HG02938 (cell line): ENCODE data around the gene LRP8.
"Not testable (repeated sequence)": the region's sequence is repeated elsewhere in the genome, so short reads cannot be mapped to it uniquely, and the experiment has no call there.

Experiments
- ATAC-seq: cut with Tn5 transposase; IDR thresholded peaks from one replicate; pipeline ENCODE4 v1.9.1; 2021; ENCODE audit warnings: mild to moderate bottlenecking, moderate library complexity; ENCODE audit not compliant: unreplicated experiment

Gene LRP8

GRCh38 chr1:53220962-53221286 is 106.9 kb downstream of the LRP8 start:
- ATAC-seq: no peak

DNA sequence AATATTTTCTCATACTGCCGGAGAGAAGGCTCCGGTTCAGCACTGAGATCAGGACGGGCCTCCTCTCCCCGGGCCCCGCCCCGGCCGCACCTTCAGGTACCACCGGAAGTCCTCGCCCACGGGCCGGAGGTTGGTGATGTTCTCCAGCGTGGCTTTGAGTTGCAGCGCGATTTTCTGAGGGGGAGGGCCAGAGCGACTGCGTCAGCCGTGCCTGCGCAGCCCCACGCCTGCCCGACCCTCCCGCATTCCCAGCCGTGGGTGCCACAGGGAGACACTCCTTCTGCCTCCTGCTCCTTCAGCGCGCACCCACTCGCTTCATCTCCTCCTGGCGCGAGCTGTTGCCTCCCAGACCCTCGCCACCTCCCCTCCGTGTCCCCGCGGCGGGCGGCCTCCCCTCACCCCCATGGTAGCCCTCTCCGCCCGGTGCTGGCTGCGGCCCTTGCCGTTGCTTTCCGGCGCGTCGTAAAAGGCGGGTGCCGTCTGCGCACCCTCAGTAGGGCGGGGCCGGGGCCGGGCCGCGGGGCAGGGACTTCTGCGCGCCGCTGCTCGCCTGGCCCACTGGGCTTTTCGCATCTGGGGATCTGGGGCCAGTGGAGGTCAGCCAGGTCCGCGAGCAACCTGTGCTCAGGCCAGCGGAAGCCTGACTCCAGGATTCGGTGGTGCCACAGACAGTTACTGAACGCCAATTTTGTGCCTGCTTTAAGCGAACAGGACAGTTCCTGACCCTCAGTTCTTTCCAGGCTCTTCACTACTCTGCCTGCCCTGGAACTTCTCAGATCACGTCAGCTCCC is 107.5 kb downstream of the LRP8 start, which contains the start of gene CZIB:
Gene CZIB, minus strand, starts transcription at position 464 of the 791 bp plus-strand sequence. Its CDS starts 59 bp downstream, at position 405.
- peak; percentile 97 for ATAC-seq

DNA sequence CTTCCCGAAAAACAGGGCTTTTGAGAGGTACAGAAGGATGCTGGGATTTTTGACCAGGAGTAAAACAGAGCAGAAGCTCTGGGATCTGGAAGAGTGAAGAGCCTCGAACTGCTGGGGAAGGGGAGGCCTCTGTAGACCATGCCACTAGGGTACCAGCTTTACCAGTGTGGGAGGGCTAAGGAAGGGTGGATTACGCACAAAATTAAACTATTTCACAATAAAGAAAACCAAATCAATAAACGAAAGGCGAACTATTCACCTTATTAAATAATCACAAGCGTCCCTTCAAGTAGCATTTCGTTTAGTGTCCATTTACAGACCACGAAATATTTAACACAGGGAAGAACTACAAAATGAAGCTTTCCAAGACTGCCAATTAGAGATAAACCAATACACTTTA is 108.2 kb downstream of the LRP8 start:
- ATAC-seq: no peak

DNA sequence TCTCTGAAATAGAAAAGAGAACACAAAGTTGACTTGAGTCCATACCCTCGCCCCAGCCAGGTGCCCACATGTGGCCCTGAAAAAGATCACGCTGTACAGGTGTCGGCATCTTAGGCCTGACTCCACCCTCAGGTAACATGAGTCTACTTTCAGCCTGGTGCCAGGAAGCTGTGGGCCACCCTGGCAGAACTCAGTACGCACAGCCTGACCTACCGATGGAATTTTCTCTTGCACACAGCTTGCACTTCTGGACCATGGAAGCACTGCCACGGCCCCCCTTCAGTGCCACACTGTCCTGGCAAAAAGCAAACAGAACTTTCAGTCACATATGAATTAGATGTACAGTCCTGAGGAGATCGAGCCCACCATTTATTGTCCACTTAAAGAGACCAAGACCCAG is 109.7 kb downstream of the LRP8 start:
- ATAC-seq: no peak

DNA sequence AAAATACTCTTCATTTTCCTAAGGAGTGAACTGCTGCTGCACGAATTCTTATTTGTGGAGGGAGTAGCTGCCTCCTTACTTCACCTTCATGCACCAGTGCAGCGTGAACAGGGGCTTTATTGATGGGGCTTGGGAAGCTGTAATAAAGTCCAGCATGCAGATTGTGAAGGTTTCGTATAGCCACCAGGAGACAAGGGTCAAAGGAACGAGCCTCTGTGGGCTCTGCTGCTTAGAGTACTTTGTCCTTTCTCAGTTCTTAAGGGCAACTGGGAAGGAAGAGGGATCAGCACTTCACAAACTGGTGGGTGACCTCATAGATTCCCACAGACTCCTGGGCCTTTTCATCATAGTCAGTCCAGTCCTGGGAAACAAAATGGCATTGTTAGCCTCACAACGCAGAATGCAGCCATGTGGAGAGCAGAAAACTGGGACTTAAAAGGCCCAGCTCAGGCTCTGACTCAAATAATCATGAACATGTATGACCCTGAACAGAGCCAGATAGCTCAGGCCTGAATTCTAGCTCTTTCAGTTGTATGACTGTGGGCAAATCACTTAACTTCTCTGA is 113.4 kb downstream of the LRP8 start:
- ATAC-seq: no peak

DNA sequence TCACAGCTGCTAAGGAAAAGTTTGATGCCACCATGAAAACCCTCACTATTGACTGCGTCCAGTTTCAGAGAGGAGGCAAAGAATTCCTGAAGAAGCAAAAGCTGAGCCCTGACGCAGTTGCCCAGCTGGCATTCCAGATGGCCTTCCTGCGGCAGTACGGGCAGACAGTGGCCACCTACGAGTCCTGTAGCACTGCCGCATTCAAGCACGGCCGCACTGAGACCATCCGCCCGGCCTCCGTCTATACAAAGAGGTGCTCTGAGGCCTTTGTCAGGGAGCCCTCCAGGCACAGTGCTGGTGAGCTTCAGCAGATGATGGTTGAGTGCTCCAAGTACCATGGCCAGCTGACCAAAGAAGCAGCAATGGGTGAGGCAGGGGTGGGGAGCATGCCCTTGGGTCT is 116.9 kb downstream of the LRP8 start:
- ATAC-seq: no peak

DNA sequence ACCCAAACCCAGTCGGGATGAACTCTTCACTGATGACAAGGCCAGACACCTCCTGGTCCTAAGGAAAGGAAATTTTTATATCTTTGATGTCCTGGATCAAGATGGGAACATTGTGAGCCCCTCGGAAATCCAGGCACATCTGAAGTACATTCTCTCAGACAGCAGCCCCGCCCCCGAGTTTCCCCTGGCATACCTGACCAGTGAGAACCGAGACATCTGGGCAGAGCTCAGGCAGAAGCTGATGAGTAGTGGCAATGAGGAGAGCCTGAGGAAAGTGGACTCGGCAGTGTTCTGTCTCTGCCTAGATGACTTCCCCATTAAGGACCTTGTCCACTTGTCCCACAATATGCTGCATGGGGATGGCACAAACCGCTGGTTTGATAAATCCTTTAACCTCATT is 117.5 kb downstream of the LRP8 start:
- ATAC-seq: no peak

DNA sequence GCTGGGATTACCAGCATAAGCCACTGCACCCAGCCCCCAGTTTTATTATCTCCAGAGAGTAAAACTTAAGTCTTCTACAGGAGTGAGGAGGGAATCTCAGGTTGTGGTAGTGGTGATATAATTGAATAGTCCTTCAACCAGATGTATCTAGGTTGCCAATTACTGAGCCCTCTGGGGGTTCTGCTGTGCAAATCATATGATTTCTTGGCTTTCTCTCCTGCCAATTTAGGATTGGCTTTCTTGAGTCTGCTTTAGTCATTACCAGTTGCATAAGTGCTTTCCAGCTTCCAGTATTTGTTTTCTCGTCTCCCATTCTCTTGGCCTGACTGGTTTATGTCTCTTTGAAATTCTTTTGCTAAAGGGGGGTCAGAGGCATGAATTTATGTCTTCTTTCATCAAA is 120.1 kb downstream of the LRP8 start:
- no peak for ATAC-seq

DNA sequence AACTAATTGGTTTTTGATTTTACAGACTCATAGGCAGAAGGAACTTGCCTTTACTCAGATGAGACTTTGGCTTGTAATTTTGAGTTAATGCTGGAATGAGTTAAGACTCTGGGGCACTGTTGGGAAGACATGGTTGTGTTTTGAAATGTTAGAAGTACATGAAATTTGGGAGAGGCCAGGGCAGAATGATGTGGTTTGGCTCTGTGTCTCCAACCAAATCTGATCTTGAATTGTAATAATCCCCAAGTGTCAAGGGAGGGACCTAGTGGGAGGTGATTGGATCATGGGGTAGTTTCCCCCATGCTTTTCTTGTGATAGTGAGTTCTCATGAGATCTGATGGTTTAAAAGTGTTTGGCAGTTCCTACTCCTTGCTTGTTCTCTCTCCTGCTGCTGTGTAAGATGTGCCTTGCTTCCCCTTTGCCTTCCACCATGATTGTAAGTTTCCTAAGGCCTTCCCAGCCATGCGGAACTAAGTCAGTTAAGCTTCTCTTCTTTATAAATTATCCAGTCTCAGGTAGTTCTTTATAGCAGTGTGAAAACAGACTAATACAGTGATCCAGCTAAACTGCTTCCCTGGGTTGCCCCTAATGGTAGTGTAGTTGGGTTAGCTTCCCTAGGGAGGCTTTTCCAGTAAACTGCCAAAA is 121.0 kb downstream of the LRP8 start:
- no peak for ATAC-seq

GRCh38 chr1:53206083-53206685 is 121.7 kb downstream of the LRP8 start:
- ATAC-seq: not testable (repeated sequence)

- not testable (repeated sequence) for ATAC-seq
Observed at GRCh38 chr1:53205496-53205895, 122.4 kb downstream of the LRP8 start.

DNA sequence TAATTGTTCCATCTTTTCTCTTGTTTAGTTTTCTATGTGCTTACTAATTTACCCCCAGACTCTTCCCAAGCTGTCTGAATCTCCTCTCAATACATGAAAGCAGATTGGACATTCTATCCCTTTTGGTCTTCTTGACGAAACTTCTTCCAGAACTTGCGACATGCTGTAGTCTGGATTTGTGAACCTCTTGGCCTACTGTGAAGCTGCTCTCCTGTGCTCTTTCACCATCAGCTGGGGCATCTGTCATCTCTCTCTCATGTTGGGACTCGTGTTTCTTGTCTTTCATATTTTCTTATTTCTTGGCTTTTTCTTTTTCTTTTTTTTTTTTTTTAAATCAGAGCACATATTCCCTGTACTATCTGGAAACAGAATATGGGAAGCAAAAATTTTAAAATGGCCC is 124.4 kb downstream of the LRP8 start:
- no peak for ATAC-seq

- no peak for ATAC-seq
Observed at GRCh38 chr1:53198241-53198651, 129.6 kb downstream of the LRP8 start.

DNA sequence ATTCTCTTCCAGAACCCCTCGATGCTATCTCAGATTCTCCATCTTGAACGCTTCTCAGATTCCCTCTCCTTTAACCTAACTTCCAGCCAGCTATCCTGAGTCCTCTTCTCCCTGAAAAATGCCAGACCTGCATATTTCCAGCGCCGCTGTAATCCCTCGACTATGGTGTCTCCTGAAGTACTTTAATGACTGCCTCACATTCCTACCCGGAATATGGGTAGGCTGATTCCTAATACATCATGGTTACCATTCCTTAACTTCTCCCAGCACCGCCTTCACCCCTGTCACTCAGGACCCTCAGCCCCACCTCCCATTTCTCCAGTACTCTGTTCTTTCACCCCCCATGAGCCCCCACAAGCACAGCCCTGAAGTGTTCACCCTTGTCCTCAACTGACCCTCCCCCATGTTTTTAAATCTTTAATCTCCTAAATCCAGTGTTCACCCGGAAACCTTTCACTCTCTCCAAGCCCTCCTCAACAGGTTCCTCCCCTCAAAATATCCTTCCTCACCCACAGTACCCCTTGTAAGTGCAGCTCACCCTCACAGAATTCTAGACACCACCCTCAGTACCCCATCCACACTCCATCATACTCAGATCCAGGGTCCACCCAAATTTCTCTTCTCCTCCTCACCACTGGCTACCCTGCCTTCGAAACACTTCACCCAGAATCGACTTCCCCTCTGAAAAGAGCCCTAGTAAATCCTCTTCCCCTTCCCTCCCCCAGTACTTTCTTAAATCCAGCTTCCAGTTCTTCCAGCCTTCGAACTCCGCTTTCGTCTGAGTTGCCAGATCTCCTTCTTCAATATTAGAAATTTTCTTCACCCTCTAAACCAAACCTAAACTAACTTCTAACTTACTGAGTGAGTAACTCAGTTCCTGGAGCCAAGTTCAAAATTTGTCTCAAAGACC is 130.3 kb downstream of the LRP8 start:
- ATAC-seq: no peak

DNA sequence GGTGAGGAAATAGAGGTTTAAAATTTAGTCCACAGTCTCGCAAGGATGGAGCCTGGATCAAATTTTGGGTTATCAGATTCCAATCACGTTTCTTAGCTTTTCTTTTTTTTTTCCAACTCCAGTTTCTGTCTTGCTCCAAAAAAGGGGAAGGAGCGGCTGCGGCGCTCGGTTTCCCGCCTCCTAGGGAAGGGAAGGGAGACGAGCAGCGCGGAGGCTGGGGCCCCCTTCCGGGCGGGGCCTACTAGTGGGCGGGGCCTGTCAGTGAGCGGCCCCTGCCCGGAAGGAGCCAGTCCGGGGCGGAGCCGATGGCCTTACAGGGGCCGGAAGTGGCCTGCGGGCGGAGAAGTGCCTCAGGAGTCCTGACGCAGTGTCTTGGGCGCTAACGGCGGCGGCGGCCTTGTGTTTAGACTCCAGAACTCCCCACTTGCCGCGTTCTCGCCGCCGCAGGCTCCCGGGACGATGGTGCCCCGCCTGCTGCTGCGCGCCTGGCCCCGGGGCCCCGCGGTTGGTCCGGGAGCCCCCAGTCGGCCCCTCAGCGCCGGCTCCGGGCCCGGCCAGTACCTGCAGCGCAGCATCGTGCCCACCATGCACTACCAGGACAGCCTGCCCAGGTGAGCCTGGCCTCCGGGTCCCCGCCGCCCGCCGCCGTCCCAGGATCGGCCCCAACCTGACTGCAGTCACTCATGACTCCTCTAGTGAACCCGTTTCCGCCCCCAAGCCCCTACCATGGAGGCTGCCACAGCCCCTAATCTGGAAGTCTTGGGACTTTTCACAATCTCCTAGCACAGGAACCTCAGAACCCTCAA is 131.2 kb downstream of the LRP8 start, which contains the start of gene CPT2:
Gene CPT2, plus strand, starts transcription at position 340 of the 806 bp plus-strand sequence. Its CDS starts 120 bp downstream, at position 460.
- ATAC-seq: peak; percentile 99

- ATAC-seq: peak; percentile 22
Observed at GRCh38 chr1:53196017-53196484, 131.8 kb downstream of the LRP8 start.

DNA sequence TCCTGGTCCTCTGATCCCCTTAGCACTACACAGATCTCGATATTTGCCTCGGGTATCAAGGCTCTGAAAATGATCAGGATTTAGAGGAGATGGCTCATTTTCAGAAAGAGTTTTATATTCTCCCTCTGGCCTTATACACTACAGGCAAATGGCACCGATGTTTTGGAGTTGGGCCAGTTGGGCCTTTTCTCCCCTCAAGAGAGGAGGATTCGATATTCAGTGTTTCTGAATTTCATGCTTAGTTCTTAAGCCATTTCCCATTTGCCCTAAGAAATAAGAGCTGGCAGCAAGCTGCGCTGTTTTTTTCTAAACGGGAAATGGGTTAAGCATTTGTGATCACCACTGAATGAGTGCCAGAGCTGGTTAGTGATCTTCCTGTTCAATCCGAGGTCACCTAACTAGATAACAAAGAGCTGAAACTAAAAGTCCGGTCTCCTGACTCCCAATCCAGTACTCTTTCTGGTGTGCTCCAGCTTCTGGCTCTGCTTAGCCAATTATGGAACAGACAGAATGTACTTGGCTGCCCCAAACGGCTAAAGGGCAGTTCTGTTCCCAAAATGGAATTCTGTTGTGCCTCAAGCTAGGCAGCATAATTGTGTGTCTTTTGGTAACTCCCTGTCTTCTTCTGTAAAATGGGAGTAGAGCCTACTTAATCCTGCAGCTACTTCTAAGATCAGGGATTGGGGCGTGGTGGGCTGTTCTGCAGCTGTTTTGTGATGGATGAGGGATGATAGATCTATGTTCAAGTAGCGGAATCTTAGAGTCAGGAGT is 132.4 kb downstream of the LRP8 start:
- ATAC-seq: no peak
